HEK293 (cell line): ENCODE results near the gene KIF14.

Source experiments
- CTCF ChIA-PET: fragments of 350-600 bp; formaldehyde crosslinking; extraction: SDS; loops from one replicate; lab custom pipeline; 2021; ENCODE audit warnings: antibody characterized with exemption; lab: Yijun Ruan, JAX
- POLR2A ChIA-PET: fragments of 300-600 bp; formaldehyde crosslinking; extraction: SDS; loops from one replicate; lab custom pipeline; 2020; ENCODE audit warnings: antibody characterized with exemption, inconsistent platforms; lab: Yijun Ruan, JAX
- H3K27ac ChIP-seq: fragments of 200-500 bp; sonication (Bioruptor generic); 2 replicates; pipeline ENCODE4 v1.5.1; 2014; ENCODE audit warnings: low read depth, low read length, control low read depth, inconsistent platforms; ENCODE audit errors: extremely low read depth
- H3K36me3 ChIP-seq, 2 experiments: fragments of 200-500 bp in 1 of 2; sonication (Bioruptor generic) in 1 of 2; 1 replicate in 1 of 2; 2 replicates in 1 of 2; pipeline ENCODE4 v1.5.1; 2014 to 2017; ENCODE audit warnings: inconsistent platforms in 2 of 2, low read length in 2 of 2; ENCODE audit not compliant: control insufficient read depth in 2 of 2, insufficient read depth in 1 of 2
- H3K4me1 ChIP-seq: fragments of 200-500 bp; sonication (Bioruptor generic); 2 replicates; pipeline ENCODE4 v1.5.1; 2014; ENCODE audit warnings: mild to moderate bottlenecking, low read length, inconsistent platforms; ENCODE audit not compliant: control insufficient read depth, insufficient read depth
- H3K4me3 ChIP-seq: 2 replicates; pipeline ENCODE4 v1.5.1; 2011; ENCODE audit warnings: low read depth, mild to moderate bottlenecking, control low read depth, low read length, moderate library complexity
- H3K9me3 ChIP-seq: fragments of 200-500 bp; sonication (Bioruptor generic); 2 replicates; pipeline ENCODE4 v1.5.1; 2014; ENCODE audit warnings: low read depth, low read length, inconsistent platforms; ENCODE audit not compliant: control insufficient read depth, insufficient read depth
- BCL6B ChIP-seq: fragments of 450-650 bp; formaldehyde crosslinking; IDR thresholded peaks from 2 replicates; pipeline ENCODE4 v1.5.1; 2017; ENCODE audit warnings: missing biosample characterization, missing genetic modification characterization
- GLIS1 ChIP-seq: fragments of 450-650 bp; formaldehyde crosslinking; IDR thresholded peaks from 2 replicates; pipeline ENCODE4 v1.5.1; 2016; ENCODE audit warnings: missing biosample characterization, missing genetic modification characterization
- HOXC10 ChIP-seq: sonication (generic); formaldehyde crosslinking; IDR thresholded peaks from 2 replicates; pipeline ENCODE4 v1.8.1; 2023; ENCODE audit warnings: mild to moderate bottlenecking, missing genetic modification reagents
- KLF1 ChIP-seq: fragments of 450-650 bp; formaldehyde crosslinking; IDR thresholded peaks from 2 replicates; pipeline ENCODE4 v1.5.1; 2016; ENCODE audit warnings: missing biosample characterization, missing genetic modification characterization
- KLF10 ChIP-seq: fragments of 450-650 bp; IDR thresholded peaks from 2 replicates; pipeline ENCODE4 v1.5.1; 2018; ENCODE audit warnings: missing biosample characterization, mild to moderate bottlenecking, missing genetic modification characterization
- KLF16 ChIP-seq: fragments of 450-650 bp; formaldehyde crosslinking; IDR thresholded peaks from 2 replicates; pipeline ENCODE4 v1.5.1; 2017; ENCODE audit warnings: missing biosample characterization, missing genetic modification characterization
- KLF8 ChIP-seq: fragments of 450-650 bp; formaldehyde crosslinking; IDR thresholded peaks from 2 replicates; pipeline ENCODE4 v1.5.1; 2016; ENCODE audit warnings: missing biosample characterization, missing genetic modification characterization
- KLF9 ChIP-seq: fragments of 450-650 bp; formaldehyde crosslinking; IDR thresholded peaks from 2 replicates; pipeline ENCODE4 v1.5.1; 2016; ENCODE audit warnings: missing biosample characterization, missing genetic modification characterization, low read depth
- MYNN ChIP-seq: fragments of 450-650 bp; formaldehyde crosslinking; IDR thresholded peaks from 2 replicates; pipeline ENCODE4 v1.5.1; 2016; ENCODE audit warnings: missing biosample characterization, missing genetic modification characterization, borderline replicate concordance
- SP2 ChIP-seq: fragments of 450-650 bp; formaldehyde crosslinking; IDR thresholded peaks from 2 replicates; pipeline ENCODE4 v1.5.1; 2016; ENCODE audit warnings: missing biosample characterization, missing genetic modification characterization
- YY1 ChIP-seq: fragments of 450-650 bp; formaldehyde crosslinking; IDR thresholded peaks from 2 replicates; pipeline ENCODE4 v1.5.1; 2018; ENCODE audit warnings: missing biosample characterization, missing genetic modification characterization
- ZBTB48 ChIP-seq: fragments of 450-650 bp; formaldehyde crosslinking; IDR thresholded peaks from 2 replicates; pipeline ENCODE4 v1.5.1; 2016; ENCODE audit warnings: missing biosample characterization, missing genetic modification characterization
- ZBTB8A ChIP-seq: fragments of 450-650 bp; formaldehyde crosslinking; IDR thresholded peaks from 2 replicates; pipeline ENCODE4 v1.5.1; 2016; ENCODE audit warnings: missing biosample characterization, missing genetic modification characterization
- ZFP69B ChIP-seq: fragments of 450-650 bp; formaldehyde crosslinking; IDR thresholded peaks from 2 replicates; pipeline ENCODE4 v1.5.1; 2016; ENCODE audit warnings: missing biosample characterization, missing genetic modification characterization
- ZNF10 ChIP-seq: fragments of 450-650 bp; formaldehyde crosslinking; IDR thresholded peaks from 2 replicates; pipeline ENCODE4 v1.5.1; 2017; ENCODE audit warnings: missing biosample characterization, missing genetic modification characterization
- ZNF266 ChIP-seq: fragments of 450-650 bp; formaldehyde crosslinking; IDR thresholded peaks from 2 replicates; pipeline ENCODE4 v1.5.1; 2016; ENCODE audit warnings: missing biosample characterization, missing genetic modification characterization, low read depth
- ZNF335 ChIP-seq: fragments of 450-650 bp; formaldehyde crosslinking; conservative IDR thresholded peaks from 2 replicates; pipeline ENCODE4 v1.5.1; 2016; ENCODE audit warnings: missing biosample characterization, missing genetic modification characterization
- ZNF391 ChIP-seq: fragments of 450-650 bp; formaldehyde crosslinking; IDR thresholded peaks from 2 replicates; pipeline ENCODE4 v1.5.1; 2016; ENCODE audit warnings: low read depth, missing biosample characterization, missing genetic modification characterization, borderline replicate concordance
- ZNF404 ChIP-seq: fragments of 450-650 bp; formaldehyde crosslinking; IDR thresholded peaks from 2 replicates; pipeline ENCODE4 v1.5.1; 2017; ENCODE audit warnings: missing biosample characterization, missing genetic modification characterization
- ZNF548 ChIP-seq: fragments of 450-650 bp; formaldehyde crosslinking; IDR thresholded peaks from 2 replicates; pipeline ENCODE4 v1.5.1; 2016; ENCODE audit warnings: missing biosample characterization, missing genetic modification characterization
- ZNF561 ChIP-seq: fragments of 450-650 bp; IDR thresholded peaks from 2 replicates; pipeline ENCODE4 v1.5.1; 2018; ENCODE audit warnings: missing biosample characterization, missing genetic modification characterization, borderline replicate concordance
- ZNF600 ChIP-seq: fragments of 450-650 bp; formaldehyde crosslinking; IDR thresholded peaks from 2 replicates; pipeline ENCODE4 v1.5.1; 2016; ENCODE audit warnings: missing biosample characterization, missing genetic modification characterization
- ZNF610 ChIP-seq: fragments of 450-650 bp; formaldehyde crosslinking; IDR thresholded peaks from 2 replicates; pipeline ENCODE4 v1.5.1; 2016; ENCODE audit warnings: missing biosample characterization, missing genetic modification characterization, borderline replicate concordance
- ZNF621 ChIP-seq: fragments of 450-650 bp; formaldehyde crosslinking; IDR thresholded peaks from 2 replicates; pipeline ENCODE4 v1.5.1; 2017; ENCODE audit warnings: missing biosample characterization, missing genetic modification characterization
- ZNF624 ChIP-seq: fragments of 450-650 bp; formaldehyde crosslinking; IDR thresholded peaks from 2 replicates; pipeline ENCODE4 v1.5.1; 2017; ENCODE audit warnings: missing biosample characterization, missing genetic modification characterization
- ZNF629 ChIP-seq: fragments of 450-650 bp; formaldehyde crosslinking; IDR thresholded peaks from 2 replicates; pipeline ENCODE4 v1.5.1; 2017; ENCODE audit warnings: missing biosample characterization, missing genetic modification characterization
- ZXDB ChIP-seq: fragments of 450-650 bp; formaldehyde crosslinking; IDR thresholded peaks from 2 replicates; pipeline ENCODE4 v1.5.1; 2016; ENCODE audit warnings: missing biosample characterization, missing genetic modification characterization
- TF ChIP-seq, protein P1 (sequence below): fragments of 450-650 bp; formaldehyde crosslinking; IDR thresholded peaks from 2 replicates; pipeline ENCODE4 v1.5.1; 2016; ENCODE audit warnings: missing biosample characterization, missing genetic modification characterization

Gene KIF14, protein sequence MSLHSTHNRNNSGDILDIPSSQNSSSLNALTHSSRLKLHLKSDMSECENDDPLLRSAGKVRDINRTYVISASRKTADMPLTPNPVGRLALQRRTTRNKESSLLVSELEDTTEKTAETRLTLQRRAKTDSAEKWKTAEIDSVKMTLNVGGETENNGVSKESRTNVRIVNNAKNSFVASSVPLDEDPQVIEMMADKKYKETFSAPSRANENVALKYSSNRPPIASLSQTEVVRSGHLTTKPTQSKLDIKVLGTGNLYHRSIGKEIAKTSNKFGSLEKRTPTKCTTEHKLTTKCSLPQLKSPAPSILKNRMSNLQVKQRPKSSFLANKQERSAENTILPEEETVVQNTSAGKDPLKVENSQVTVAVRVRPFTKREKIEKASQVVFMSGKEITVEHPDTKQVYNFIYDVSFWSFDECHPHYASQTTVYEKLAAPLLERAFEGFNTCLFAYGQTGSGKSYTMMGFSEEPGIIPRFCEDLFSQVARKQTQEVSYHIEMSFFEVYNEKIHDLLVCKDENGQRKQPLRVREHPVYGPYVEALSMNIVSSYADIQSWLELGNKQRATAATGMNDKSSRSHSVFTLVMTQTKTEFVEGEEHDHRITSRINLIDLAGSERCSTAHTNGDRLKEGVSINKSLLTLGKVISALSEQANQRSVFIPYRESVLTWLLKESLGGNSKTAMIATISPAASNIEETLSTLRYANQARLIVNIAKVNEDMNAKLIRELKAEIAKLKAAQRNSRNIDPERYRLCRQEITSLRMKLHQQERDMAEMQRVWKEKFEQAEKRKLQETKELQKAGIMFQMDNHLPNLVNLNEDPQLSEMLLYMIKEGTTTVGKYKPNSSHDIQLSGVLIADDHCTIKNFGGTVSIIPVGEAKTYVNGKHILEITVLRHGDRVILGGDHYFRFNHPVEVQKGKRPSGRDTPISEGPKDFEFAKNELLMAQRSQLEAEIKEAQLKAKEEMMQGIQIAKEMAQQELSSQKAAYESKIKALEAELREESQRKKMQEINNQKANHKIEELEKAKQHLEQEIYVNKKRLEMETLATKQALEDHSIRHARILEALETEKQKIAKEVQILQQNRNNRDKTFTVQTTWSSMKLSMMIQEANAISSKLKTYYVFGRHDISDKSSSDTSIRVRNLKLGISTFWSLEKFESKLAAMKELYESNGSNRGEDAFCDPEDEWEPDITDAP (N-terminal part only)

DNA sequence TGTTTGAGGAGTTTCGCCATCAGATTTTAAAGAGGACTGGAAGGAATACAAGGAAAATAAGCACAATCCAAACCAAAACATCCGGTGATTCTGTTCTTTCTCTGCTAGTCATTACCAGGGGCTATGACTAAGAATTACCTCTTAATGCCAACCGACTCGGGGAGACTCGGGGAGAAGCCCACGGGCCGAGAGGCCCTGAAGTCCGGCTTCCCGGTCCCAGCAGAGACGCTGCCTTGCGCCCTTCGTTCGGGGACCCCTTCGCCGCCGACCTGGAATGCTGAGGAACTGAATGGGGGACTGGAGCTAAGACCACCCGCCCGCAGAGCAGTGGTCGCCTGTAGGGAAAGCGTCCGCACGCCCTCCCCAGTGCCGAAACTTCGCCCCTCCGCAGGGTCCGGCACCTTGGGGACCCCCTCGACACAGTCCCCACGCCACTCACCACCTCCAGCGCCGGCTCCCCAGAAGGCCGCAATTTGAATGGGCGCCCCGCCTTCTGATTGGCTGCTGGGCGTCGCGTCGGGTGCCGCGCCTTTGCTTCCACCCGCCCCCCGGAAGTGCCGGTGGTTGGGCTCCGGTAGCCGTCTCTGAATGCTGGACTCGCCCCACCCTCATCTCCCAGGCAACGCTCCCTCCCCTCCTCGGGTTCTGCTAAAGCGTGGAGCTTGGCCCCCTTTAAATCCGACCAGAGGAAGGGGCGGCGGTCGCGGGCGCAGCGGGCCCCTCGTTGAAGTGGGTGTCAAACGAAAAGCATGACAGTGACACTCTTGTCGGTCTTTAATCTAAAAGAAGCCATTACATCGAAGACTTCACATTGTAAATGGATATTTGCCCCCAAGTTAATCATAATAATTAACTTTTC, at the start of gene KIF14:
Gene KIF14, minus strand, starts transcription at position 479 of the 859 bp plus-strand sequence. CDS start 2,028 bp downstream, outside the sequence.
- POLR2A ChIA-PET = interaction anchor here (1.0 to 2.0 kb wide), 2 partner anchors 49 to 56 kb away, joined by 3 to 10 read pairs; partner anchors contain the start of gene DDX59
- H3K4me3 ChIP-seq = peak within 1 kb of the TSS; percentile 94
- CTCF ChIA-PET = interaction anchor here (0.7 to 3.4 kb wide), 12 partner anchors 10 to 514 kb away, joined by 3 to 48 read pairs (median 7); partner anchors contain the start of gene DDX59
- peak within 1 kb of the TSS; percentile 19; the same call in 1 of the 2 replicates for H3K27ac ChIP-seq
- no peaks in the 10 kb centered on the region for H3K4me1 ChIP-seq
- peaks cover 8 to 24% of the 10 kb centered on the region in 2 experiments for H3K36me3 ChIP-seq
- no peaks in the 10 kb centered on the region for H3K9me3 ChIP-seq
- TF ChIP-seq ZNF266 (tag by site-specific recombination) (no peak), SP2 (tag by site-specific recombination) (peak; percentile 96), KLF8 (tag by site-specific recombination) (peak; percentile 83), ZBTB8A (peak; percentile 97), ZNF600 (tag by site-specific recombination) (no peak), ZNF621 (no peak), KLF10 (peak; percentile 79), ZXDB (tag by site-specific recombination) (peak; percentile 80), GLIS1 (tag by site-specific recombination) (peak; percentile 51; the same call in 1 of the 2 replicates), ZNF10 (no peak), ZNF548 (no peak), ZNF391 (peak; percentile 63; the same call in 1 of the 2 replicates), BCL6B (no peak), ZFP69B (peak; percentile 37; the same call in 1 of the 2 replicates), ZBTB48 (tag by site-specific recombination) (peak; percentile 76), ZNF404 (tag by site-specific recombination) (no peak), KLF16 (tag by site-specific recombination) (peak; percentile 72), ZNF561 (tag by site-specific recombination) (peak; percentile 81), YY1 (tag by site-specific recombination) (peak; percentile 12; the same call in 1 of the 2 replicates), KLF1 (peak; percentile 74), ZNF335 (tag by site-specific recombination) (peak; percentile 97), MYNN (tag by site-specific recombination) (peak; percentile 14; the same call in 1 of the 2 replicates), HOXC10 (CRISPR knock-in tag) (no peak), ZNF629 (tag by site-specific recombination) (peak; percentile 42; the same call in 1 of the 2 replicates), KLF9 (tag by site-specific recombination) (peak; percentile 57; the same call in 1 of the 2 replicates), ZNF624 (tag by site-specific recombination) (no peak), ZNF610 (tag by site-specific recombination) (peak; percentile 36; the same call in 1 of the 2 replicates)
- TF ChIP-seq, protein P1, sequence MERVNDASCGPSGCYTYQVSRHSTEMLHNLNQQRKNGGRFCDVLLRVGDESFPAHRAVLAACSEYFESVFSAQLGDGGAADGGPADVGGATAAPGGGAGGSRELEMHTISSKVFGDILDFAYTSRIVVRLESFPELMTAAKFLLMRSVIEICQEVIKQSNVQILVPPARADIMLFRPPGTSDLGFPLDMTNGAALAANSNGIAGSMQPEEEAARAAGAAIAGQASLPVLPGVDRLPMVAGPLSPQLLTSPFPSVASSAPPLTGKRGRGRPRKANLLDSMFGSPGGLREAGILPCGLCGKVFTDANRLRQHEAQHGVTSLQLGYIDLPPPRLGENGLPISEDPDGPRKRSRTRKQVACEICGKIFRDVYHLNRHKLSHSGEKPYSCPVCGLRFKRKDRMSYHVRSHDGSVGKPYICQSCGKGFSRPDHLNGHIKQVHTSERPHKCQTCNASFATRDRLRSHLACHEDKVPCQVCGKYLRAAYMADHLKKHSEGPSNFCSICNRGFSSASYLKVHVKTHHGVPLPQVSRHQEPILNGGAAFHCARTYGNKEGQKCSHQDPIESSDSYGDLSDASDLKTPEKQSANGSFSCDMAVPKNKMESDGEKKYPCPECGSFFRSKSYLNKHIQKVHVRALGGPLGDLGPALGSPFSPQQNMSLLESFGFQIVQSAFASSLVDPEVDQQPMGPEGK (tag by site-specific recombination) = peak; percentile 92
